CD4-positive, alpha-beta T cell (primary cell): ENCODE data around the gene ETNK2. TPM values are rescaled to one million over a fixed set of nuclear protein-coding genes. Genes with fewer than 3 reads are reported as not detected.

Experiments used
- ATAC-seq: fragments of 200-7000 bp; cut with Tn5 transposase; one replicate; pipeline ENCODE4 v1.10.0; 2022; ENCODE audit warnings: mild to moderate bottlenecking; ENCODE audit not compliant: poor library complexity
- CTCF ChIA-PET: fragments of 350-600 bp; sonication (Branson Sonifier 250); formaldehyde crosslinking; loops from one replicate; lab custom pipeline; 2021; ENCODE audit warnings: antibody characterized with exemption, inconsistent platforms; lab: Charles Lee
- POLR2A ChIA-PET: fragments of 350-600 bp; sonication (Branson Sonifier 250); formaldehyde crosslinking; loops from one replicate; lab custom pipeline; 2021; ENCODE audit warnings: antibody characterized with exemption, inconsistent platforms; lab: Charles Lee
- DNase-seq, 14 experiments: peaks; one replicate each; pipeline ENCODE4 v3.0.0-alpha.2; 2013 to 2020; ENCODE audit warnings: mixed read lengths in 2 of 14
- H3K27ac ChIP-seq, 2 donors: one replicate each; pipeline versions ENCODE4 v1.5.1 to v1.7.0; 2013; ENCODE audit warnings: low read length in 2 of 2, low read depth in 1 of 2, mild to moderate bottlenecking in 1 of 2
- H3K27me3 ChIP-seq, 2 experiments: 1 replicate in 1 of 2; 2 replicates in 1 of 2; pipeline versions ENCODE4 v1.6.1 to v1.7.0; 2013; ENCODE audit warnings: low read length in 2 of 2, control low read depth in 1 of 2, mild to moderate bottlenecking in 1 of 2, moderate library complexity in 1 of 2; ENCODE audit not compliant: insufficient read depth in 2 of 2, control insufficient read depth in 1 of 2
- H3K36me3 ChIP-seq: one replicate; pipeline ENCODE4 v1.6.1; 2013; ENCODE audit warnings: low read length, control low read depth; ENCODE audit not compliant: insufficient read depth
- H3K4me1 ChIP-seq: one replicate; pipeline ENCODE4 v1.6.1; 2013; ENCODE audit warnings: low read length, control low read depth; ENCODE audit not compliant: insufficient read depth
- H3K4me3 ChIP-seq: one replicate; pipeline ENCODE4 v1.5.1; 2013; ENCODE audit warnings: mild to moderate bottlenecking, low read length, moderate library complexity
- H3K9me3 ChIP-seq, 2 experiments: 1 replicate in 1 of 2; 2 replicates in 1 of 2; pipeline versions ENCODE4 v1.6.1 to v1.7.0; 2013; ENCODE audit warnings: low read length in 2 of 2, mild to moderate bottlenecking in 2 of 2, control low read depth in 1 of 2, moderate library complexity in 1 of 2; ENCODE audit not compliant: control insufficient read depth in 1 of 2, insufficient read depth in 1 of 2
- H3K27ac Mint-ChIP-seq: one replicate; pipeline ENCODE4 v1.8.0; 2020; ENCODE audit warnings: mixed read lengths
- H3K27me3 Mint-ChIP-seq: one replicate; pipeline ENCODE4 v1.8.0; 2021; ENCODE audit warnings: mixed read lengths
- H3K36me3 Mint-ChIP-seq: one replicate; pipeline ENCODE4 v1.8.0; 2021; ENCODE audit warnings: low read depth, mixed read lengths
- H3K4me1 Mint-ChIP-seq: one replicate; pipeline ENCODE4 v1.8.0; 2021; ENCODE audit warnings: low read depth, mixed read lengths
- H3K4me3 Mint-ChIP-seq: one replicate; pipeline ENCODE4 v1.8.0; 2020; ENCODE audit warnings: mild to moderate bottlenecking, mixed read lengths
- H3K9me3 Mint-ChIP-seq: one replicate; pipeline ENCODE4 v1.8.0; 2020; ENCODE audit warnings: mixed read lengths
- CTCF ChIP-seq: fragments of 200-600 bp; IDR thresholded peaks from one replicate; pipeline ENCODE4 v1.8.0; 2022; ENCODE audit warnings: antibody characterized with exemption, mild to moderate bottlenecking
- intact Hi-C, 2 experiments: fragments of 100-400 bp; cut with DNase I in 1 of 2; cut with micrococcal nuclease in 1 of 2; formaldehyde crosslinking; loops; one replicate each; pipeline versions ENCODE4 v1.15.1 to v1.9.0; 2023 to 2025; cut with DNase I, micrococcal nuclease
- total RNA-seq, 174 experiments: library from RNA in 2 of 174; stranded (reverse) in 2 of 174; gene quantifications; one replicate each; pipeline ENCODE4 v1.2.3 and lab custom pipeline; 2021 to 2026

ETNK2 gene
- total RNA-seq, 2 experiments from 2014 or later, result 11.7 to 12.9 TPM

- Mint-ChIP-seq H3K4me3 (no peak overlapping the region), H3K36me3 (no peaks in the 10 kb centered on the region), H3K27ac (no peak overlapping the region), H3K9me3 (no peaks in the 10 kb centered on the region), H3K27me3 (no peaks in the 10 kb centered on the region), H3K4me1 (no peaks in the 10 kb centered on the region)
- H3K4me3 ChIP-seq, result no peak overlapping the region
- no peak overlapping the region for H3K27ac ChIP-seq
- no peaks in the 10 kb centered on the region for H3K27me3 ChIP-seq
- no peaks in the 10 kb centered on the region for H3K9me3 ChIP-seq
- POLR2A ChIA-PET, result no interaction called here
- intact Hi-C loops, result no loop called here
- DNase-seq, result no peak
- CTCF ChIA-PET, result no interaction called here
- no peak for ATAC-seq
- H3K4me1 ChIP-seq, result peaks cover 5% of the 10 kb centered on the region
- no peaks in the 10 kb centered on the region for H3K36me3 ChIP-seq
- TF ChIP-seq CTCF, result no peak
Measured at GRCh38 chr1:204094313-204094729, 57.5 kb downstream of the ETNK2 start.

GRCh38 chr1:204093781-204094180, 58.1 kb downstream of the ETNK2 start:
- Mint-ChIP-seq H3K4me1 (no peaks in the 10 kb centered on the region), H3K27ac (no peak overlapping the region), H3K9me3 (no peaks in the 10 kb centered on the region), H3K36me3 (no peaks in the 10 kb centered on the region), H3K27me3 (no peaks in the 10 kb centered on the region), H3K4me3 (no peak overlapping the region)
- no peaks in the 10 kb centered on the region for H3K27me3 ChIP-seq
- ChIA-PET CTCF (no interaction called here), POLR2A (no interaction called here)
- no peaks in the 10 kb centered on the region for H3K36me3 ChIP-seq
- ATAC-seq, result no peak
- intact Hi-C loops, result no loop called here
- peaks cover 5% of the 10 kb centered on the region for H3K4me1 ChIP-seq
- H3K9me3 ChIP-seq, result no peaks in the 10 kb centered on the region
- H3K27ac ChIP-seq, result no peak overlapping the region
- no peak for TF ChIP-seq CTCF
- DNase-seq, result no peak
- H3K4me3 ChIP-seq, result no peak overlapping the region

- peaks cover 6% of the 10 kb centered on the region for H3K4me1 ChIP-seq
- no peaks in the 10 kb centered on the region for H3K27me3 Mint-ChIP-seq
- DNase-seq (no peak), ATAC-seq (no peak)
- H3K4me3 ChIP-seq, result no peak overlapping the region
- no peak overlapping the region for H3K27ac ChIP-seq
- H3K27me3 ChIP-seq, result no peaks in the 10 kb centered on the region
- no peaks in the 10 kb centered on the region for H3K9me3 ChIP-seq
- H3K9me3 Mint-ChIP-seq, result no peaks in the 10 kb centered on the region
- intact Hi-C loops, result no loop called here
- H3K4me1 Mint-ChIP-seq, result no peaks in the 10 kb centered on the region
- CTCF ChIA-PET, result no interaction called here
- no peak overlapping the region for H3K4me3 Mint-ChIP-seq
- TF ChIP-seq CTCF, result no peak
- no peak overlapping the region for H3K27ac Mint-ChIP-seq
- H3K36me3 ChIP-seq, result no peaks in the 10 kb centered on the region
- H3K36me3 Mint-ChIP-seq, result no peaks in the 10 kb centered on the region
- POLR2A ChIA-PET, result no interaction called here
Measured at GRCh38 chr1:204093421-204093717, 58.5 kb downstream of the ETNK2 start.
